Measurements from ENCODE around the gene BMPR1B. TPM values are rescaled to one million over a fixed set of nuclear protein-coding genes. Genes with fewer than 3 reads are reported as not detected.

Gene BMPR1B
- total RNA-seq, 1 experiment from 2014 or later, result 0.35 TPM

DNA sequence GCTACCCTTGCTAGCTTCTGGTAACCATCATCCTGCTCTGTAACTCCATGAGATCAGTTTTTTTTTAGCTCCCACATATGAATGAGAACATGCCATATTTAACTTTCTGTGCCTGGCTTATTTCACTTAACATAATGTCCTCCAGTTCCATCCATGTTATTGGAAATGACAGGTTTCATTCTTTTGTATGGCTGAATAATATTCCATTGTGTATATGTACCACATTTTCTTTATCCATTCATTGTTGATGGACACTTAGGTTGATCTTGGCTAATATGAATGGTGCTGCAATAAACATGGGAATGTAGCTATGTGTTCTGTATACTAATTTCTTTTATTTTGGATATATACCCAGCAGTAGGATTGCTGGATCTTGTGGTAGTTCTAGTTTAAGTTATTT, 204.7 kb downstream of the BMPR1B start:
- no peak overlapping the region for H3K18ac ChIP-seq (ENCODE audit: insufficient read length, low read depth, low read length)
- Mint-ChIP-seq H3K4me1 (peaks cover 7 to 8% of the 10 kb centered on the region in 2 experiments), H3K27me3 (ENCODE audit: low read depth) (no peaks in the 10 kb centered on the region), H3K4me3 (no peak overlapping the region), H3K9me3 (peaks cover 0 to 2% of the 10 kb centered on the region in 2 experiments; a peak in 2 of 5 replicates), H3K27ac (no peak overlapping the region), H3K36me3 (ENCODE audit: insufficient read depth in 1 of 3, low read depth in 3 of 3) (no peaks in the 10 kb centered on the region)
- H2AFZ ChIP-seq (ENCODE audit: low read length), result no peak overlapping the region
- H3K79me2 ChIP-seq (ENCODE audit: insufficient read depth, low read length), result no peaks in the 10 kb centered on the region
- H3K4me1 ChIP-seq (ENCODE audit: insufficient read depth, low read length), result peaks cover 4% of the 10 kb centered on the region; the same call in 1 of the 2 replicates
- no peaks in the 10 kb centered on the region for H3K27me3 ChIP-seq (ENCODE audit: insufficient read depth, low read length)
- H3K4ac ChIP-seq (ENCODE audit: low read depth, low read length), result no peak overlapping the region
- no peak overlapping the region for H4K5ac ChIP-seq (ENCODE audit: insufficient read length, low read depth, low read length)
- H3K23ac ChIP-seq (ENCODE audit: insufficient read length, low read depth, low read length), result no peak overlapping the region
- TF ChIP-seq, protein P1, sequence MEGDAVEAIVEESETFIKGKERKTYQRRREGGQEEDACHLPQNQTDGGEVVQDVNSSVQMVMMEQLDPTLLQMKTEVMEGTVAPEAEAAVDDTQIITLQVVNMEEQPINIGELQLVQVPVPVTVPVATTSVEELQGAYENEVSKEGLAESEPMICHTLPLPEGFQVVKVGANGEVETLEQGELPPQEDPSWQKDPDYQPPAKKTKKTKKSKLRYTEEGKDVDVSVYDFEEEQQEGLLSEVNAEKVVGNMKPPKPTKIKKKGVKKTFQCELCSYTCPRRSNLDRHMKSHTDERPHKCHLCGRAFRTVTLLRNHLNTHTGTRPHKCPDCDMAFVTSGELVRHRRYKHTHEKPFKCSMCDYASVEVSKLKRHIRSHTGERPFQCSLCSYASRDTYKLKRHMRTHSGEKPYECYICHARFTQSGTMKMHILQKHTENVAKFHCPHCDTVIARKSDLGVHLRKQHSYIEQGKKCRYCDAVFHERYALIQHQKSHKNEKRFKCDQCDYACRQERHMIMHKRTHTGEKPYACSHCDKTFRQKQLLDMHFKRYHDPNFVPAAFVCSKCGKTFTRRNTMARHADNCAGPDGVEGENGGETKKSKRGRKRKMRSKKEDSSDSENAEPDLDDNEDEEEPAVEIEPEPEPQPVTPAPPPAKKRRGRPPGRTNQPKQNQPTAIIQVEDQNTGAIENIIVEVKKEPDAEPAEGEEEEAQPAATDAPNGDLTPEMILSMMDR (conservative IDR thresholded peaks at IDR 0.05), result no peak
- no peak overlapping the region for H2BK5ac ChIP-seq (ENCODE audit: insufficient read length, low read length)
- no peak overlapping the region for H3K56ac ChIP-seq (ENCODE audit: insufficient read length, low read depth, low read length)
- no peak overlapping the region for H3T11ph ChIP-seq (ENCODE audit: low read length)
- H2AK5ac ChIP-seq (ENCODE audit: insufficient read length, low read length), result no peak overlapping the region
- no peak overlapping the region for H3K14ac ChIP-seq (ENCODE audit: insufficient read depth, low read length)
- H2BK15ac ChIP-seq (ENCODE audit: low read depth, low read length), result no peak overlapping the region
- H3K79me1 ChIP-seq (ENCODE audit: insufficient read depth, low read depth, low read length, poor library complexity, severe bottlenecking), result no peaks in the 10 kb centered on the region
- H3K4me2 ChIP-seq (ENCODE audit: insufficient read depth, insufficient read length, low read length), result no peak overlapping the region
- H3K23me2 ChIP-seq (ENCODE audit: insufficient read length, low read depth, low read length, poor library complexity, severe bottlenecking), result no peaks in the 10 kb centered on the region
- H4K91ac ChIP-seq (ENCODE audit: insufficient read length, low read depth, low read length), result no peak overlapping the region
- no peak overlapping the region for H2BK20ac ChIP-seq (ENCODE audit: low read depth, low read length, poor library complexity, severe bottlenecking)
- no peak overlapping the region for H2BK12ac ChIP-seq (ENCODE audit: insufficient read length, low read depth, low read length)
- no peak overlapping the region for H3K27ac ChIP-seq (ENCODE audit: insufficient read length, low read depth, low read length)
- no peak overlapping the region for H2BK120ac ChIP-seq (ENCODE audit: low read depth, low read length, poor library complexity, severe bottlenecking)
- H4K8ac ChIP-seq (replicated peaks; ENCODE audit: insufficient read length, low read depth, low read length), result no peak overlapping the region
- H3K9ac ChIP-seq (ENCODE audit: extremely low read depth, insufficient read length, low read length), result no peak overlapping the region
- DNase-seq, result no peak
- no peaks in the 10 kb centered on the region for H3K9me3 ChIP-seq (ENCODE audit: control insufficient read depth, low read depth, low read length)
- H4K20me1 ChIP-seq (ENCODE audit: control insufficient read depth, insufficient read depth, insufficient read length), result no peaks in the 10 kb centered on the region

Measured in H9 (cell line).